Activated CD4-positive, alpha-beta T cell treated with anti-CD3 and anti-CD28 coated beads for 48 hours (primary cell): Measurements from ENCODE around the gene BOLA3.
"Not testable (repeated sequence)": the region's sequence is repeated elsewhere in the genome, so short reads cannot be mapped to it uniquely, and the experiment has no call there.

Experiments
- DNase-seq: peaks from one replicate; pipeline ENCODE4 v3.0.0-alpha.2; 2020

Gene BOLA3

GRCh38 chr2:74148457-74149246, 940 bp upstream of the BOLA3 start:
- no peak for DNase-seq

- peak; percentile 68 for DNase-seq
Measured at GRCh38 chr2:74146929-74147726, 584 bp downstream of the BOLA3 start.

DNA sequence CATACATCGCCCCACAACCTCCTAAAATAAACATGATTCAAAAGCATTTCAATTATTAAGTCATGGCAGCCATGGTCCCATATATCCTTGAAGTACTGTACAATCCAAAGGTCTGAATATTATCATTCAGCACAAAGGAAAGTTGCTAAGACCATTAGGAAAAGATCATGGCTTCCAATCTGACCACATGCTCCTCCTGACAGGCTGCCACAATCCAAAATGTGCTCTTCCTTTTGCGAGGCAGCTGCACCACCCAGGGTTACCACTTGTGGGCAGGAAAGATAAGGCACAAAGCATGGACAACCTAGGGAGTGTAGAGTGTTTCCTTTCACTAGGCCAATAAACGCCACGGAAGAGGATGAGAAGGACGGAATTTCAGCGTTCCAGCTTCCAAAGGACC, 5.4 kb downstream of the BOLA3 start:
- no peak for DNase-seq

DNA sequence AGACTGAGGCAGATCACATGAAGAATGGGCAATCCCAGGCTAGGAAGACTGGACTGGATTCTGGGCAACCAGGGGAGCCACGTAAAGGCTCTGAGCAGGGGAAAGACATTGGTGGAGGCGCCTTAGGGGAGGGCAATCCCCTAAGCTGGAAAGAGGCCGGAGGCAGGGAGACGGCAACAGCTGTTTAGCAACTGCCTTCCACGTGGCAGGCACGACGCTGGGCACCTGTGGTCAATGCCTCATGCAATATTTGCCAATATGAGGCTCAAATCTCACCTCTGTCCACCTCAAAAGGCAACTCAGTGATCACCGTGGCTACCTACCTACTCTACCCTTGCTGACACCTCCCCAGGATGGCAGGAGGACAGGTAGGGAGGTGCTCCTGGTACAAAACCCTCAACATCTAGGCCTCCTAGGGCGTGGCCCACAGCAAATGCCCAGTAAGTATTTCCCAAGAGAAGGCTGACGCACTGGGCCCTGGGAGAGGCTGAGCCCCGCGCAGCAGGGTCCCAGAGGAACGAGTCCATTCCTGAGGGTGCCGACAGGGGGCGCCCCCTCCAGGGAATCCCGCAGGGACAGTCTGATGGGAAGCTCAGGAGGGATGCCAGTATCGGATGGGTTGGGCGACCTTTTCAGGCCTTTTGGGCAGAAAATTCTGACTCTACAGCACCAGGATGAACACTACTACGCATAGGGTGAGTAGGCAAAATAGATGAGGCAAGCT, 8.9 kb downstream of the BOLA3 start:
- DNase-seq: no peak

DNA sequence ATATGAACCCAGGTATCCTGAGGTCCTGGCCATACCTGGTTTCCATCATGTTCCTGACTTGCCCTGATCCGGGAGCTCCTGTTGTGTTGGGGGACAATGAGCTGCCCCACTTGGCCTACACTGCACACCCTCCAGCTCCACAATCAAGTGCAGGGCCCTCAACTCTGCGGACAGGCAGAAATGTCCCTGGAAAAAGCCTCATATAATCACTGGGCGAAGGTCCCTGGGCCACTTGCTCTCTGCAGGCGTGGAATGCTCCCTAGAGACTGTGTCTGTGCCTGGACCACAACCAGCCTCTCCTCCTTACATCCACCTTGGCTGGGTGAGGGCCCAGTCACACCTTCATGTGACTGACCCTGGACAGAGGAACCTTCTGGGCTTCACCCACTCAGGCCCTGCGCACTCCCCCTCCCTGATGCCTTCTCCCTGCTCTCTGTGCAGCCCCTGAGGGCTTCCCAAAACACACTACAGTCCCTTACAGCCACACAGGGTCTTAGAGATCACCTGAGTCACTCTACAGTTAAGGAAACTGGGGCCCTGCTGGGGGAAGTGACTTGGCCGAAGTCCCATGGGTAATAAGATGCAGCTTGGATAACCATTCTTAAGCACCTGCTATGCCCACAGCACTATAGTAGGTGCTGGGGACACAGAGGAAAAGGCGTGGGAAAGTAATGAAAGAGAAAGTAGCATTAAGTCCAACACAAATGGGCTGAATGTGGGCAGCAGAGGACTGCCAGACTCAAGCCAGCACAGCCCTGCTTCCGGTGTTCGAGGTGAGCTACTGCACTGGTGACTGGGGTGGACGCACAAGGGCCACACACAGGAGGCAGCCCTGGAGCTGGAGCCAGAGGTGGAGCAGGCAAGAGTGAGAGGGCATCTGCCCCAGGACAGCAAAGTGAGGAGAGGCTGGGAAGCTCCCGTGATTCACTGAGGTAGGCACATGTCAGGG, 9.8 kb downstream of the BOLA3 start:
- DNase-seq: no peak

DNA sequence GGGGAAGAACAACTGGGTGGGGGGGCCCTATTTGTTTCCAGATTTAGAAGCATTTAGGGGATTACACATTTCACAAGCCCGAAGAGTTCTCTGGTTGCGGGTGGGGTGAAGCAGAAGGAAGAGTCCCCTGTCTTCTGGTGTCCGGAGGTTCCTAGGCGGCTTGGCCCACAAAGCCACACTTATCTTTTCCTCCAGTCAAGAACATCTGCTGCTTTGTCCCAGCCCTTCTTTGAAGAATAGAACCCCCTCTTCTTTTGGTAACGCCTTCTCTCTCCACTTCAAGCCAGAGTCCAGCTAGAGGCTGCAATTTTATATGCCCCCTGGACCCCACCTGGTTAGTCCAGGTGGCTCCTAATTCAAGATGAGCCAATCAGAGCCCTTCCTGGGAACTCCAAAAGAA, 15.8 kb downstream of the BOLA3 start:
- DNase-seq: no peak

- DNase-seq: no peak
Measured at GRCh38 chr2:74130211-74130995, 17.3 kb downstream of the BOLA3 start.

DNA sequence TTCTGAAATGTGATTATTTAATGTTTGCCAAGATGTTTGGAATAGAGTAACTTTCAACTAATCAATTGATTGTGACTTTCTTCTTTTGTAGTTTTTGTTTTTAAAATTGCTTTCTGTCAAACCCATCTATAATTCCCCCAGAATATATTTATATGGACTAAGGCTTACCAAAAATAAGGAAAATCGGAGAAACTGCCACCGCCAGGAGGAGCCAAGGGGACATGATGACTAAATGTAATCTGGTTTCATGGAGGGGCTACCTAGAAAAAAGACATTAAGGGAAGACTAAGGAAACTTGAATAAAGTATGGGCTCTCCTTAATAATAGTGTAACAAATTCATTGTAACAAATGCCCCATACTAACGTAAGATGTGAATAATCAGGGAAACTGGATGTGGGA, 19.5 kb downstream of the BOLA3 start:
- no peak for DNase-seq

DNA sequence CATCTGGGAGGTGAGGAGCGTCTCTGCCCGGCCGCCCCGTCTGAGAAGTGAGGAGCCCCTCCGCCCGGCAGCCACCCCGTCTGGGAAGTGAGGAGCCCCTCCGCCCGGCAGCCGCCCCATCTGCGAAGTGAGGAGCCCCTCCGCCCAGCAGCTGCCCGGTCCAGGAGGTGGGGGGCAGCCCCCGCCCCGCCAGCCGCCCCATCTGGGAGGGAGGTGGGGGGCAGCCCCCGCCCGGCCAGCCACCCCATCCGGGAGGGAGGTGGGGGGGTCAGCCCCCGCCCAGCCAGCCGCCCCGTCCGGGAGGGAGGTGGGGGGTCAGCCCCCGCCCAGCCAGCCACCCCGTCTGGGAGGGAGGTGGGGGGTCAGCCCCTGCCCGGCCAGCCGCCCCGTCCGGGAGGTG, 23.8 kb downstream of the BOLA3 start:
- not testable (repeated sequence) for DNase-seq

GRCh38 chr2:74121846-74122245, 25.9 kb downstream of the BOLA3 start:
- not testable (repeated sequence) for DNase-seq

DNA sequence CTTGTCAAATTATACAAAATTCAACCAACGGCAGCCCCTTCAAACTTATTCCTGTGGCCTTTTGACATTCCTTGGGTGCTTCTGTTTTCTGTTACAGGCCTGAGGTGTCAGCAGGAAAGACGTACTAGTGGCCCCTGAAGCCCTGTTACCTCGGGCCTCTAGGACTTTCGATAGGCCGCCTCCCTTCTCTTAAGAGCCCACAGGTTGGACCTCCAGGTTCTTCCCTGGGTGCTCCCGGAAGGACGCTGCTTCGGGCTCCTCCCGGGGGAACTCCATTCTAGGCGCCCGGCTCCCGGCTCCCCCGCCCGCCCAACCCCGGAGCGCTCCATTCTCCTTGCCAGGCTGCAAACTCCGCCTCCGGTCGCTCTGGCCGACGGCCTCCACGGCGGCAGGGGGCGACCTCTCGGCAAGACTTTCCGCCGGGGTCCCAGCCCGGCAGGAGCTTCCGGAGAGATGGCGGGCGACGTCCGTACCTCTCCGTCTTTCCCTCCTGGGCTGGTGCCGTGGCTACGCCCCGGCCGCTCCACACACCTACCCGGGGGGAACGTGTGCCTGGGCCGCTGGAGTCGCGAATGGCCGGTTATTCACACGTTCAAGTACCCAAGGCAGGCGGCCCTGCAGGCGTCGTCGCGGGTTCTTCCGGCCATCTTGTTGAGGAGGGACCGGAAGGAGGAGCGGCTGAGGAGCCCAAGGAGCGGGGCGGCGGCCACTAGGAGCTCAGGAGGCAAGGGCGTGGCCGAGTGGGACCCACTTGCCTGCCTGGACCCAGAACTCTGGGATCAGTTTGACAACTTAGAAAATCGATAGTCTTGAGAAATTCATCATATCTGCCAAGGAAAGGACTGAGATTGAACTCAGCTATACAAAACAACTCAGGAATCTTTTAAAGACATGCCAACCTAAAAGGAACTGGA, 27.5 kb downstream of the BOLA3 start:
- DNase-seq: peak; percentile 89

- no peak for DNase-seq
Measured at GRCh38 chr2:74119339-74119738, 28.4 kb downstream of the BOLA3 start.

DNA sequence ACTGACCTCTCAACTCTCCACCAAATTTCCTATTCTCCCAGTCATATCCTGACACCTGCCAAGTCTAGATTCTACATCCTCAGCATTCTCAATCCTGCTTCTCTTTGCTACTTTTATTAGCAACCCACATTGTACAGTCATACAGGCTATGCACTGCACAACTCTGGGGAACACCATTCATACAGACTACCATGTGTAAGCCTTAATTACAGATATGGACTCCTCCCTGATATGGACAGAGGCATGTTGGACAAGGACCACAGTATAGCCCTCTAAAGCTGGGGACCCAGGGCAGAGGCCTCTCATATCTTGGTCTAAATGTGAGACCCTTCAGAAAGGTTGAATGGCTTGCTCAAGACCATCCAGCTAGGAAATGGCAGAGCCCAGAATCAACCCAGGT, 36.3 kb downstream of the BOLA3 start:
- no peak for DNase-seq

DNA sequence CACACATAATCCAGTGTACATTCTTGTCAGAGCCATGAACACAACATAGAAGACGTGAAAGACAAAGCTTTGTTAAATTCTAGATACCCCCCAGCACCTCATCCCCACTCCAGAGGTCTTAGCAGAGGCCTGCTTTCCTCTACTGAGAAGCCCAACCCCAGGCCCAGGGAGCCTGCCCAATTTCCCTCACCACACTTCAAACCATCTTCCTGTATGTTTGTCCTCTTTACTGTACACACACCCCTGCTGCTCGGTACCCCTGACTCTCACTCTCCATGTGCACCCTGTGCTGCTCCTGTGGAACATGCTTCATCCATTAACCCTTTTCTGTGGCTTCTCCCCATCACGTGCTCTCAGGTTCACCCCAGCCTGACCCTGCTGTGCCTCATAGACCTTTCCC, 37.2 kb downstream of the BOLA3 start:
- no peak for DNase-seq

GRCh38 chr2:74109551-74109950, 38.2 kb downstream of the BOLA3 start:
- DNase-seq: no peak

DNA sequence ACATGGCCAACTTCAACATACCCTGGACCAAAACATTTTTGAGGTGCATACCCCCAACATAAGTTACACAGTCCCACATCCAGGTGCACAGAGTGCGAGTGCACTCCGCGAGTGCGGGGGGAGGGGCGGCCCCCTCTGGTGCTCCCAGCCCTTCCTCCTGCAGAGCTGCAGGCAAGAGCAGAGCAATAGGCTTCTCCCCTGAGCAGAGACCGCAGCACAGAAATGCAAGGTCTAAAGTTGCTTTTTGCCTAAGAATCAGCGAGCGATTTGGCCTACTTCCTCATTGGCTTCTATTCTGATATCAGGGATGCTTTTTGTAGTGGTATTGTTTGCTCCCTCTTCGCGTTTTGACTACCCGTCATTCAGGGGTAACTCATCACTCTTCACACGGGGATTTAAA, 40.6 kb downstream of the BOLA3 start:
- no peak for DNase-seq

GRCh38 chr2:74105413-74105812, 42.3 kb downstream of the BOLA3 start:
- DNase-seq: no peak

DNA sequence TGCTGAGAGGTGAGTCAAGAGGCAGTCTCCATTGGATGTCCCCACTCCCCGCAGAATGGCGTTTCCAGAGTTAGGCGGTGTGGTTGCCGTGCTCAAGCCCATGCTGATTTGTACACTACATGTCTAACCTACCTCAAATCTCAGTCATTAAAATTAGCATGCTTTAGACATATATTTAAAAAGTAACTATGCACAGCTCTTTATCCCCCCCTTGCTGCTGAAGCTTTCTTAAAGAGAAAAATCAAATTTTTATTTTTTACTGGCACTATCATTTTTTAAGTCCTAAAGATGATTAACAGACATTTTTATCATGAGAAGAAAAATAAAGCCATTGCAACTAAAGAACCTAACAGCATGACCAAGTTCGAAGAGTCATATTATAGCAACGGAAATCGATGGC, 42.9 kb downstream of the BOLA3 start:
- no peak for DNase-seq

GRCh38 chr2:74103763-74104162, 43.9 kb downstream of the BOLA3 start:
- no peak for DNase-seq

- DNase-seq: no peak
Measured at GRCh38 chr2:74102516-74102915, 45.2 kb downstream of the BOLA3 start.
